Posterior cingulate gyrus (tissue), 11 donors: ENCODE results near the gene SH3RF2.
A peak's percentile ranks its signal among the peaks of the same experiment; 100 is the strongest.
"Not testable (repeated sequence)": the region's sequence is repeated elsewhere in the genome, so short reads cannot be mapped to it uniquely, and the experiment has no call there.

ENCODE experiments used
- DNase-seq, 10 donors: peaks; one replicate each; pipeline versions ENCODE4 v3.0.0 to v3.0.0-alpha.2; 2020 to 2021; ENCODE audit warnings: mixed read lengths in 3 of 10
- intact Hi-C: fragments of 100-400 bp; cut with DNase I; formaldehyde crosslinking; loops from one replicate; pipeline ENCODE4 v1.15.1; 2023

The SH3RF2 gene

DNA sequence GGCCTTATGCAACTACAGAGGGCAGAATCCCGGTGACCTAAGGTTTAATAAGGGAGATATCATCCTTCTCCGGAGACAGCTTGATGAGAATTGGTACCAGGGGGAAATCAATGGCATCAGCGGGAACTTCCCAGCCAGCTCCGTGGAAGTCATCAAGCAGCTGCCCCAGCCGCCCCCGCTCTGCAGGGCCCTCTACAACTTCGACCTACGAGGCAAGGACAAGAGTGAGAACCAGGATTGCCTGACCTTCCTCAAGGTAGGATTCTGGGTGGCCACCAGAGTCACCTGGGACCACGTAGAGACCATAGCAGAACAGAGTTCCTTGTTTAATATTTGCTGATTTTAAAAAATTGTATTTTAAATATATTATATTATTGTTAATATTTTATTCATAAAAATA is 63.7 kb downstream of the SH3RF2 start:
- intact Hi-C loops: no loop called here

DNA sequence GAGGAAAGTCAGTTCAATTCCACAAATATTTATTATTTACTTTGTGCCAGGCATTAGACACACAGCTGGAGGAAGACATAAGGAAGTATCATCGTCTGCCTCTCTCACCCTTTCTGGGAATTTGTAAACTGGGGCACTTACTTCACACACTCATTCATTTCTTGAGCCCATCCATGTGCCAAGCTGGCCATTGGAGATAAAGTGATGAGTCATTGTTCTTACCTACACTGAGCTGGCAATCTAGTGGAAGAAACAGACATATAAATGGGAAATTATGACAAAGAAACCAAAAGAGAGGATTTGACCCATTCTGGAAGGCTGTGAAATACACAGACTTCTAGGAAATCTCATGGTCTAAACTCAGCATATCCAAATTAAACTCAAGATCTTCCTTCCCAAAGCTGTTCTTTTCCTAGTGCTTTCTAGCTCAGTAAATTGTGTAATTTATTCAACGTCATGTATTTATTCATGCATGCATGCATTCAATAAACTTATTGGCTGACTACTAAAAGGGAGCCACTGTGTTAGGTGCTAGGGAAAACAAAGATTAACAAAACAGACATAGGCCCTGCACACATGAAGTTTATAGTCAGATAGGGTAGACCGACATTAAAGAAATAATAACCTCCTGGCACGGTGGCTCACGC is 65.3 kb downstream of the SH3RF2 start:
- intact Hi-C loops: no loop called here
- DNase-seq: no peak

More for the DNA sequence above, 63.7 kb downstream of the SH3RF2 start:
- peak in 2 of 10 donors; percentile 54 to 59 for DNase-seq

DNA sequence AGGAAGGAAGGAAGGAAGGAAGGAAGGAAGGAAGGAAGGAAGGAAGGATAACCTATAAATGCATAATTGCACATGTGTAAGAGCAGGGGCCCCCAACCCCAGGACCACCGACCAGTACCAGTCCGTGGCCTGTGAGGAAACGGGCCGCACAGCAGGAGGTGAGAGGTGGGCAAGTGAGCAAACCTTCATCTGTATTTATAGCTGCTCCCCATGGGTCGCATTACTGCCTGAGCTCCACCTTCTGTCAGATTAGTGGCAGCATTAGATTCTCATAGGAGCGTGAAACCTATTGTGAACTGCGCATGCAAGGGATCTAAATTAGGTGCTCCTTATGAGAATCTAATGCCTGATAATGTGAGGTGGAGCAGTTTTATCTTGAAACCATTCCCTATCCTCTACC is 66.1 kb downstream of the SH3RF2 start:
- no peak for DNase-seq
- intact Hi-C loops: no loop called here

DNA sequence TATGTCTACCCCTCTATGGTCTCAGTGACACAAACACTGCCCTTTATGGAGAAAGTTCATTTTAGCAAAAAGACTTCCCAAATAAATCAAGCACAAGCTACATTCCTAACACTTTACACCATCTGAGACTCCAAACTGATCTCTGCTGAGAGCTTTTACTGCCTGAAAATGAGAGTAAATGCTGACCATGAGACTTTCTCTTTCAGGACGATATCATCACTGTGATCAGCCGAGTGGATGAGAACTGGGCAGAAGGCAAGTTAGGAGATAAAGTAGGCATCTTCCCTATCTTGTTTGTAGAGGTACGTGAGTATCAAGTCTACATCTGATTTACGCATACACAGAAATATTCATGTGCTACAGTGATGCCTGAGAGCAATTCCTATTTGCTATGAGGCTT is 67.5 kb downstream of the SH3RF2 start:
- intact Hi-C loops: no loop called here
- DNase-seq: no peak

DNA sequence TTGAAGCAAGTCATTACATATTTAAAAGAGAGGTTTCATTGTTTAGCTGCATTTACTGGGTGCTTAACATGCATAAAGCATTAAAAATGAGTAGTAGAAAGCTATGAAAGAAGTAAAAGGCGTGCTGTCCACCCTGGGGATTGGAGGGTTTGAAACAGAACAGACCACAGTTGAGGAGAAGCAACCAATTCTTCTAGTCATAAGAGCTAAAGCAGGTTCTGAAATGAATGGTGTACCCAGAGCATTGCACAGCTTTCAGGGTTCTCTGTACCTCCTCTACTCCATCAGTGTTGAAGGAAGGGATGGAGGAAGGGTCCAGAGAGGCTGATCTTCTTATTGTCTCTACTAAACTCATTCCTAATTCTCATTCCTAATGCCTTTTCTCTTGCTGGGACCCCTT is 68.9 kb downstream of the SH3RF2 start:
- no peak for DNase-seq
- intact Hi-C loops: no loop called here

DNA sequence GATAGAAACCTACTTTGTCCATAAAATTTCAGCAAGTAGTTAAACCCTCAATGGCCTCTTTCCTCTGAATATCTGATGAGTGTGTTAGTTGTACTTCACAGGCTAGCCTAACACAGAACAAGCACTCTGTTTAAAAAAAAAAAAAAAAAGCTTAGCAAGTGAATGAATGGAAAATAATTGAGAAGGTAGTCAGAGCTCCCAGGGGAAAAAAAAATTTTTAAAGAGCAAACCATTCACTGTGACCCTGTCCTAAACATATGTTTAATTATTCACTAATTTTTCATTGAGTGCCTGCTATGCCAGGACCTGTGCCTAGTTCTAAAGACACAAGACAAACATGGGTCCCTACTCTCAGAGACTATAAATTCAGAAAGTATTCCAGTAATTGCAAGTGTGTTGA is 69.3 kb downstream of the SH3RF2 start:
- no peak for DNase-seq
- intact Hi-C loops: no loop called here

DNA sequence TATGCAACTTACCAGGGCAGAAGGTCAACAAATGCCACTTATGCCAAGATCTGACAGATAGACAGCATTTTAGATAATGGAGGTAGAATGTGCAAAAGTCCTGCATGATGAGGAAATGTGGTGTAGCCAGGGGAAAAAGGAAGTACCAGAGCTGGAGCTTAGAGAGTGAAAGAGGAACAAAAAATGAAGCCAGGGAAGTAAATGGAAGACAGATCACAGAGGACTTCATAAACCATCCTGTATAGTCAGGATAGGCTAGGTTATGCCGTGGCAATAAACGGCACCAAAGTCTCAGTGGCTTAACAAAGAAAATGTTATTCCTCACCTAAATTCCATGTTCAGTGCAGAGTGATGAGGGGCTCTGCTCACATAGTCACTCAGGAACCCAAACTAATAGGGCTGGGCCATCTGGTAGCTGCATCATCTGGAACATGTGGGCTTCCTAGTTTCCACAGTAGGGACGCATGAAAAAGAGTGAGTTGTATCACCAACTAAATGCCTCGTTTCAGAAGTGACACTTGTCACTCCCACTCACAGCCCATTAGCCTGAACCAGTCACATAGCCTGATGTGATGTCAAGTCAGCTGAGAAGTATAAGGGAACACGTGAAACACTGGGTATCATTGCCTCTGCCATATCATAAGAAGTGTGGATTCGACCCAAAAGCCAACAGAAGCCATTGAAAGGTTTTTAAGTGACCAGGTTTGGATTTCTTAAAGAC is 70.3 kb downstream of the SH3RF2 start:
- intact Hi-C loops: no loop called here
- DNase-seq: no peak

DNA sequence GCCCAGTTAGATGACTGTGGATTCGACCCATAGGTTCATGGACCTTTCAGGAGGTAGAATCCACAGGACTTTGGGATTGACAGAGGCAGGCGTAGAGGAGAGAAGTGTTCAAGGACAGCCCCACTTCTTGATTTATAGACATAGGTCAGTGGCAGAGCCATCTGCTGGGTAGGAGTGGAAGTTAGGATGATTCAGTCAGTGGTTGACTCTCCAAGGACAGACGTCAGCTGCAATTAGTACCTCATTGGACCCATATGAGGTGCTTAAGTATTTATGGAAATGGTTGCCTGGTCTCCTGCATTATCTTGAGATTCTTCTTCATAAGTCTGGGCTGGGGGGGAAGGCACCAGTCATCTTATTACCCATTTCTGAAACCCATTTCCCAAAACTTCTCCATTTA is 70.9 kb downstream of the SH3RF2 start:
- intact Hi-C loops: no loop called here
- no peak for DNase-seq

DNA sequence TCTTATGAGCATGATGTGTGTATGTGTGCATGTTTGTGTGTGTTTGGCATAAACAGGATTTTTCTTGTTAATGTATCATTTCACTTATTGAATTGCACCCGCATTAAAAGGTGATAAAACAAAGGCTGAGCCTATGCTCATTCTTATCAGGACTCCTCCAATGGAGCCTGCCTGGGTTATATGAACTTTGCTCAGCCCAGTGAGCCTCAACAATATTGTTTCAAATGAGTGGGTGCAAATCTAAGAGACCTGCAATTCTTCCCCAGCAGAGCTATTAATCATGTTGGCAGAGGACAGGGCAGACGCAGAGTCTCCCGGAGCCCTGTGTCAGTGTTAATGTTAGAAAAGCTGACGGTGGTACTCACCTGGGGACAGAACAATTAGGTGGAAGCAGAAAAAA is 71.6 kb downstream of the SH3RF2 start:
- DNase-seq: no peak
- intact Hi-C loops: no loop called here

DNA sequence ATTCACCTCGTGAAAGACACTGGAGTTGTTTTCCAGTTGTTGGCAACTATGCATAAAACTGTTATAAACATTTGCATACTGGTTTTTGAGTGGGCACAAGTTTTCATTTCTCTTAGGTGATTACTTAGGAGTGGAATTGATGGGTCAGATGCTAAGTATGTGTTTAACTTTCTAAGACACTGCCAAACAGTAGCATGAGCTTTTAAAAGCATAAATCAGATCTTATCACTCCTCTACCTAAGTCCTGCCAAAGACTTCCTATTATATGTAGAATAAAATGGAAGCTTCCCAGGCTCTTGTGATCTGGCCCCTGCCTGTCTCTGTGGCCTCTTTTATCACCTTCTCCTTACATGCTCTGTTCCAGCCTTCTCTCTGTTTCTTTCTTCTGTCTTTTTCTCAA is 72.6 kb downstream of the SH3RF2 start:
- intact Hi-C loops: no loop called here
- no peak for DNase-seq

DNA sequence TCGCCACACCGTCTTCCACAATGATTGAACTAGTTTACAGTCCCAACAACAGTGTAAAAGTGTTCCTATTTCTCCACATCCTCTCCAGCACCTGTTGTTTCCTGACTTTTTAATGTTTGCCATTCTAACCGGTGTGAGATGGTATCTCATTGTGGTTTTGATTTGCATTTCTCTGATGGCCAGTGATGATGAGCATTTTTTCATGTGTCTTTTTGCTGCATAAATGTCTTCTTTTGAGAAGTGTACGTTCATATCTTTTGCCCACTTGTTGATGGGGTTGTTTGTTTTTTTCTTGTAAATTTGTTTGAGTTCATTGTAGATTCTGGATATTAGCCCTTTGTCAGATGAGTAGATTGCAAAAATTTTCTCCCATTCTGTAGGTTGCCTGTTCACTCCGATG is 74.1 kb downstream of the SH3RF2 start:
- DNase-seq, intact Hi-C loops: not testable (repeated sequence)

DNA sequence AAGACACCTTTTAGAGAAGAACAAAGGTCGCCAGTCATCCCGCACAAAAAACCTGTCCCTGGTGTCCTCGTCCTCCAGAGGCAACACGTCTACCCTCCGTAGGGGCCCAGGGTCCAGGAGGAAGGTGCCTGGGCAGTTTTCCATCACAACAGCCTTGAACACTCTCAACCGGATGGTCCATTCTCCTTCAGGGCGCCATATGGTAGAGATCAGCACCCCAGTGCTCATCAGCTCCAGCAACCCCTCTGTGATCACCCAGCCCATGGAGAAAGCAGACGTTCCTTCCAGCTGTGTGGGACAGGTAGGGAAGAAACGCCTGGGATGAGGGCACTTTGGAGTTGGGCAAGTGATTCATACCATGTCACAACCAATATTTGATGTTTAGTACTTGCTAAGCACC is 77.4 kb downstream of the SH3RF2 start:
- intact Hi-C loops: no loop called here
- DNase-seq: no peak

DNA sequence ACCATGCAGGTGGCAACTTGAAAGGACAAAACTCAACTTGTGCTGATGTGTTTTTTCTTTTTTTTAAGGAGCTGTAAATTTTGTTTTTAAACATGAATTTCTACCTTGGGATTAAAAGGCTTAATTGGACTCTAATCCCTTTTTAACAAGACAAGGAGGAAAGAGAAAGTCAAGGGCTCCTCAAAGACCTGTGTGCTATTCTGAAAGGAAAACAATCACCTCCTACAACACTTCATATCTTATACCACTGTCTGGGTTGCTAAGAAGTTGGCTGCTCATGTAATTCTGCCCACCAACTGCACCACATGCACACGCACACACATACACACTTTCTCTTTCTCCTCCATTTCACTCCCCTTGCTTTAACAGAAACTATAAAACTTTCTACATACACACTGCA is 78.6 kb downstream of the SH3RF2 start:
- no peak for DNase-seq
- intact Hi-C loops: no loop called here

DNA sequence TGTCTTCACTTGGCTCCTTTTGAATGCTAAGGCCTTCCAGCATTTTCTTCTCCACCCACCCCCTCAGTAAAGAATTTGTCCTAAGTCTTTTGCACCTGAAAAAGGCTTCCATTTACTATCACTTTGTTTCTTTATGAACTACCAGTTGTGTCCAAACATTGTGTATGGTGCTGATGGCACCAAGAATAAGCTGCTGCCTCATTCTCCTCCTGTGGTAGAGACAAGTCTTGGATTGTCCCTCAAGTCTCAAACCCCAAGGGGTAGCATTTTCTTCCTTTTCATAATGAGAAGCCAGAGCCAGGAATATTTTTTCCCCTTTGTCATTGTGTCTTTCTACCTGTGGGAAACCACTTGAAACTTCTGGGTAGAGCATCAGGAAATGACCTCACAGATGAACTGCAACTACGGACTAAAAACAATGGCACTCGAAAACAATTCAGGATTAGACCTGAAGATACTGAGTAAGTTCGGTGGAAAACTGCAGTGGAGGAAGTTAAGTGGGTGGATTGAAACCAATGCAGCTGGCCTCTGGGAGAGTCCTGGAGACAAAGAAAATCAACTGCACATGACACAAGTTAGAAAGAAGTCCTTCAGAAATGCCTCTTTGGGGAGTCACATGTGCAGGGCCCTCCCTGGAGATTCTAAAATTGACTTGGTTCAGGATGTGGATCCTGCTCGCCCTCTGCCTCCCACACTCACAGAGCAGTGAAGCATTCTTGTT is 80.5 kb downstream of the SH3RF2 start:
- intact Hi-C loops: no loop called here
- DNase-seq: no peak

DNA sequence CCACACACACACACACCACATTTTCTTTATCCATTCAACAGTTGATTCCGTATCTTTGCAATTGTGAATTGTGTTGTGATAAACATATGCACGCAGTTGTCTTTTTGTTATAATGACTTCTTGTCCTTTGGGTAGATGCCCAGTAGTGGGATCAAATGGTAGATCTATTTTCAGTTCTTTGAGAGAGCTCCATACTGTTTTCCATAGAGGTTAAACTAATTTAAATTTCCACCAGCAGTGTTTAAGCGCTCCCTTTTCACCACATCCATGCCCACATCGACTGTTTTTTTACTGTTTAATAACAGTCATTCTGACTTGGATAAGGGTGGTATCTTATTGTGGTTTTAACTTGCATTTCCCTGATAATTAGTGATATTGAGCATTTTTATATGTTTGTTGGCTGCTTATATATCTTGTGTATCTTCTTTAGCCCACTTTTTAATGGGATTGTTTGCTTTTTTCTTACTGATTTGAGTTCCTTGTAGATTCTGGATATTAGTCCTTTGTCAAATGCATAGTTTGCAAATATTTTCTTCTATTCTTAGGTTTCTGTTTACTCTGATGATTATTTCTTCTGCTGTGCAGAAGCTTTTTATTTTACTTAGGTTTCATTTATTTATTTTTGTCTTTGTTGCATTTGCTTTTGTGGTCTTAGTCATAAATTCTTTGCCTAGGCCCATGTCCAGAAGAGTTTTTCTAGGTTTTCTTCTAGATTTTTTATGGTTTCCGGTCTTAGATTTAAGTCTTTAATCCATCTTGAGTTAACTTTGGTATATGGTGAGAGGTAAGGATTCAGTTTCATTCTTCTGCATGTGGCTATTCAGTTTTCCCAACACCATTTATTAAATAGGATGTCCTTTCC is 82.4 kb downstream of the SH3RF2 start:
- intact Hi-C loops: no loop called here
- DNase-seq: no peak

DNA sequence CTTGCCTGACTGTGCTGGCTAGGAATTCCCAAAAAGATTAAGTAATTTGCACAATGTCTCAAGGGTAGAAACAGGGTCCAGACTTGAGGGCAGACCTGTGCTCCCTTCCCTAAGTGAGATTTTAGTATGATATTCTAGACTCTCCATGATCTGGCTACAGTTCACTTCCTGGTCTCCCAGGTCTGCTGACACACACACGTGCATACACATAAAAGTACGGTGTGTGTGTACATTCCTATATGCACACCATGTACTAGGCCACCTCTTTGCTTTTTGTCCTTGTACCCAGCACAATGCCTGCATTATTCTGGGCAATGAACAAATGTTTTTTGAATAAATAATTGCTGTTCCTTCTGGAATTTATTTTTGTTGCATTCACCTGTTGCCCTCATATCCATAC is 83.7 kb downstream of the SH3RF2 start:
- intact Hi-C loops: no loop called here

DNA sequence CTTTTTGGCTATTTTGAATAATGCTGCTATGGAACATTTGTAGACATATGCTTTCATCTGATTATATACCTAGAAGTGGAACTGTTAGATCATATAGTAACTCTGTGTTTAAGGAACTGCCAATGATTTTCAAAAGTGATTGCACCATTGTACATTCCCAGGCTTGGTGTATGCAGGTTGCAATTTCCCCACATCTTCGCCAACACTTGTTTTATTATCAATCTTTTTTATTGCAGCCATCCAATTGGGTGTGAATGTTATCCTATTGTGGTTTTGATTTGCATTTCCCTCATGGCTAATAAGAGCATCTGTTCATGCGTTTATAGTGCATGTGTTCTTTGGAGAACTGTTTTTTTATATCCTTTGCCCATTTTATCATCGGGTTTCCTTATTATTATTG is 87.7 kb downstream of the SH3RF2 start:
- DNase-seq: no peak
- intact Hi-C loops: no loop called here

More for the DNA sequence above, 83.7 kb downstream of the SH3RF2 start:
- DNase-seq: no peak

DNA sequence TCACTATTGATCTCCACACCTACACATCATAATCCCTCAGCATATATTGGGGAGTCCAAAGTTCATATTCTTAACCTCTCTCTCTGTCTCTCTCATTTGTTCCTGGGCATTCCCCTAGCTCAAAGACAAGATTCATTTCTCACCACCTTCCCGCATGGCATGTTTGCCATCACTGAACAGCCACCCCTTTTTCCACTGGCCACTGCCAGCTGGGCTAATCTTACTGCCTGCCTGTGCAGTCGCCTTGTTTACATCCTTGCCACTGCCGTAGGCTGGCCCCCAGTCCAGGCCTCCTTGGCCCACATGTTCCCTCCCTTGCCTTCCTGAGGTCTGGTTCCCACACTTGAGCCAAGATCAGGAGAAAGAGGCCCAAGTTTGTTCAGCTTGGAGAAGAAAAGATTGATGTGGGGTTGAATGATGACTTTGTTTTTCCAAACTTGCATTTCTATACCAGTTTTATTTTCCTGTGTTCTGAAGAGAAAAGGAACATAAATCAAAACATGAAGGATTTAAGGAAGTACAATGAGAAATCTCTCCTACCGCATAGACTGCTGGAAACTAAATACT is 88.8 kb downstream of the SH3RF2 start:
- DNase-seq: no peak
- intact Hi-C loops: no loop called here

DNA sequence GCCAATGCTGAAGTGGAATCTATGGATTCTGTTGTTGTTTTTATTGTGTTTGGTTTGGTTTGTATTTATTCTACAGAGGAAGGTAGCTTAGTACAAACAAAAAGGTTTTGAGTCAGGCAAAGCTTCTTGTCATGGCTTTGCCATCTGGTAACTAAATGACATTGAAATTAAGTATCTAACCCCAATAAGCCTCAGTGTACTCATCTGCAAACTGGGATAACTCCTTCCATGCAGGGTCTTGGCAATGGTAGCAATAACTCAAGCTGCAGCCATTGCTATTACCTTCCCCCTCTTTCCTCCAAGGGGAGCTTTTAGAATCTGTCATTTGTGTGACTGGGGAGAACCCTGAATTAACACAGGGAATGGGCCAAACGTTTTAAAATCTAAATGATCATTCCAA is 89.3 kb downstream of the SH3RF2 start:
- DNase-seq: no peak

DNA sequence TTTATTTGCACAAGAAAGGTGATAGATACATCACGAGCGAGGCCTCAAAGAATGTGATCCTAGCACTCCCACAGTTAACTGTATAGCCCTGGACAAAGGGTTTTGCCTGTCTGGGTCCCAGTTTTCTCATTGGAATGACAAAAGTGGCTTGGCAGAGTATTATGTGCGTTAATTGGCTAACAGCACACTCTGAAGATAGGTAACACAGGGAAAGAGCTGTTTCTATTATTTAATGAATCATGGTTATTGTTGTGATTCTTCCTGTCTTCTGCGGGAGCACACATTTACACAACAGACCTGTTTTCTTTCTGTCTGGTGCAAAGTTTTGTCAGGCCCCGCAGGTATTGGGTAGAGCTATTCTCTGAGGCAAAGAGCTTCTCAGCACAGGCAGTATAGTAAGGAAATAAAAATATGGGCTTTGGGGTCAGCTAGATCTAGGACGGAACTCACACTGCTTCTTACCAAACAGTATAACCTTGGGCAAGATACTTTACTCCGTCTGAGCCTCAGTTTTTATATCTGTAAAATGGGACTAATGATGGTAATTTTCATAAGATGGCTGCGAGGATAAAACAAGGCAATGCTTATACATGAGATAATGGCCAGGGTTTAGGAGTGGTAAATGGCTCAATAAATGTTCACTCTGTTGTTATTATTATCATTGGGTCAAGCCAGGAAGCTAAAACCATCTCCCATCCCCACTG is 90.1 kb downstream of the SH3RF2 start:
- no peak for DNase-seq
- intact Hi-C loops: no loop called here

More for the DNA sequence above, 89.3 kb downstream of the SH3RF2 start:
- intact Hi-C loops: no loop called here
